Measurements from ENCODE around the gene INAFM2. TPM values are rescaled to one million over a fixed set of nuclear protein-coding genes. Genes with fewer than 3 reads are reported as not detected.
A peak's percentile ranks its signal among the peaks of the same experiment; 100 is the strongest.

The INAFM2 gene
- total RNA-seq, 2 donors from 2014 or later = 9.2 to 48.3 TPM

- ATAC-seq (no peak), DNase-seq (no peak)
- H3K4me3 Mint-ChIP-seq = no peak overlapping the region
- no peaks in the 10 kb centered on the region for H3K36me3 Mint-ChIP-seq (ENCODE audit: low read depth)
- H3K4me1 Mint-ChIP-seq = peaks cover 6% of the 10 kb centered on the region
- no peak overlapping the region for H3K27ac Mint-ChIP-seq
- H3K27me3 Mint-ChIP-seq = no peaks in the 10 kb centered on the region
- H3K9me3 ChIP-seq (ENCODE audit: control insufficient read depth, low read length, poor library complexity, severe bottlenecking) = no peaks in the 10 kb centered on the region
Observed at GRCh38 chr15:40339621-40339945, 16.1 kb downstream of the INAFM2 start.

DNA sequence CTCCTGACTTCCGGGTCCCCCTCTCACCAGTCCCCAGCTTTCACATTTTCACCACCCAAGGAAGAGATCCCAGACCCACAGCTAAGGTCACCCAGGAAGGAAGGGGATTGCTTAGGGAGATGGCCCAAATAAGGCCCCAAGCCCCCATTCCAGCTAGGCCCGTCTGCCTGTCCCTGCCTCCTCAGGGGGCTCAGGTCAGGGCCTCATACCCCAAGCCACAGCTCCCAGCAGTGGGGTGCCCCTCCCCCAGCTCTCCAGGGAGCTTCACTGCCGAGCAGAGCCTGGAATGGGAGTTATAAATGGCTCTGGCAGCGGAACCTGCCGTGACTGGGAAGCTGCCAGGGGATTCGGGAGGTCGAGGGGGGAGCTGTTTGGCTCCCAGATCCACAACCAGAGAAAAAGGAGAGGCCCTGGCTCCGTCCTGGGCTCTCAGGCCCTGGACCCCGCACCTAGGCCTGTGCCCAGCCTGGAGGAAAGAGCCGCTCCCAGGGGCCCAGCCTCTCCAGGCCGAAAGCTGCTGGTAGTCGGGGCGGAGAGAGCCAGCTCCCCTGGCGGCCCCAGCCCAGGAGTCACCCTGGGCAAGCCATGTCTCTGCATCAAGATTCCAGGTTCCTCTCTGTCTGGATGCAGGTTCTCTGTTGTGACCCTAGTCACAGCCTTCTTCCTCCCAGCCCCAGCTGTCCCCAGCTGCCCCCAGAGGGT, 16.7 kb downstream of the INAFM2 start:
- Mint-ChIP-seq H3K36me3 (ENCODE audit: low read depth) (no peaks in the 10 kb centered on the region), H3K4me3 (no peak overlapping the region), H3K4me1 (peaks cover 6% of the 10 kb centered on the region), H3K27ac (no peak overlapping the region), H3K27me3 (no peaks in the 10 kb centered on the region)
- no peaks in the 10 kb centered on the region for H3K9me3 ChIP-seq (ENCODE audit: control insufficient read depth, low read length, poor library complexity, severe bottlenecking)
- ATAC-seq (no peak), DNase-seq (no peak)

DNA sequence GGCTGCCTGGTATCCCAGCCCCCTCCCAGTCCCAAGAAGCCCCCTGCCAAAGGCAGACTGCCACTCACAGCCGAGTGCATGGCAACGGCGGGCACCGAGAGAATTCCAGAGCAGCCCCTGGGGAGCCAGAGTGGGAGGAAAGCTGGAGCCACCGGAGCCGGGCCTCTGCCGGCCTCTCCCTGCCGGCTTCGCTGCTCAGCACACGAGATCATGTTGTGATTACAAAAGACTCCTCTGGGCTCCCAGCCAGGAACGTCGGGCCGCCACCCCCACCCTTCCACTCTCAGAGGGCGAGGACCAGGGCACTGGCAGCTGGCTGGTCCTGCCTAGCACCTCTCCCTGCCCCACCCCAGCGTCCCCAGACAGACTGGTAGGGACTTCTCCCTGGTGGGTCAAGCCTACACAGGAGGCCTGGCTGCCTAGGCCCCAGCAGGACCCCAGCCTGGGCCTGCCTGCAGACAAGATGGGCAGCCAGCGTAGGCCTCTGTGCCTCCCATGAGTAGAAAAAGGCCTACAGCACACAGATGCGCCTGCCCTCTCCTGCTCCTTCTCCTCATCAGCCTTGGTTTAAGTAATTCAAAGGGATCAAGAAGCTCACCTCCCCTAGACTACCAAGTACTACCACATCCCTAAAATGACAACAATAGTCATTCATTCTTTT, 17.4 kb downstream of the INAFM2 start, which contains the start of gene CCDC9B:
Gene CCDC9B (minus strand): TSS at position 200 of the 661 bp plus-strand sequence. CDS start 120 bp downstream, at position 80.
- ATAC-seq = no peak
- H3K4me1 Mint-ChIP-seq = peaks cover 6% of the 10 kb centered on the region

DNA sequence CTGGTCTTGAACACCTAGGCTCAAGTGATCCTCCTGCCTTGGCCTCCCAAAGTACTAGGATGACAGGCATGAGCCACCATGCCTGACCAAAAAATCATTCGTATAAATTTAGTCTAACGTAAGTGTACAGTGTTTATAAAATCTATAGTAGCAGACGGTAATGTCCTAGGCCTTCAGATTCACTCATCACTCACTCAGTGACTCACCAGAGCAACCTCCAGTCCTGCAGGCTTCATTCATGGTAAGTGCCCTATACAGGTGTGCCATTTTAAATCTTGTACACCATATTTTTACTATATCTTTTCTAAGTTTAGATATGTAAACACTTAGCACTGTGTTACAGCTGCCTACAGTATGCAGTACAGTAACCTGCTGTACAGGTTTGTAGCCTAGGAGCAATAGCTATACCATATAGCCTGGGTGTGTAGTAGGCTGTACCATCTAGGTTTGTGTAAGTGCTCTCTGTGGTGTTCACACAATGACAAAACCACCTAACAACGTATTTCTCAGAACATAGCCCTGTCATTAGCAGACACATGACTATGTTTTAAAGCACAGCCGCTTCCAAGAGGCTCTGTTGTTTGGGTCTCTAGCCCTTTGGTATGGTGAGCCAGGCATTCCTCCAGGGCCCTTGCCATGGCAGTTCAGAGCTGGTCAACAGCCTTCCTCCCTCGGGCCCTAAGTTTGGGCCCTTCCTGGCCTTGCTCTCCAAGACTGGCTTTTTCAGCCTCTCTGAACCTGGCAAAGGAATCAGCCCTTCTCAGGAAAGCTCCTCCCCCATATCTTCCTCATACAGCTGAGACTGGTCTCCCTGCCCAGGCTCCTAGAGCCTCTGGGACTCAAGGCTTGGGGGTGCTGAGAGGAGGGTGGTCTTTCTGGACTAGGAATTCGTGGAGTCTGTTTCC, 19.2 kb downstream of the INAFM2 start:
- no peak for ATAC-seq

More for the DNA sequence above, 17.4 kb downstream of the INAFM2 start, which contains the start of gene CCDC9B:
- no peaks in the 10 kb centered on the region for H3K9me3 ChIP-seq (ENCODE audit: control insufficient read depth, low read length, poor library complexity, severe bottlenecking)
- Mint-ChIP-seq H3K27ac (no peak within 1 kb of the TSS), H3K36me3 (ENCODE audit: low read depth) (no peaks in the 10 kb centered on the region), H3K4me3 (no peak within 1 kb of the TSS), H3K27me3 (no peaks in the 10 kb centered on the region)
- DNase-seq = no peak

GRCh38 chr15:40343512-40343911, 20.0 kb downstream of the INAFM2 start:
- Mint-ChIP-seq H3K27me3 (no peaks in the 10 kb centered on the region), H3K36me3 (ENCODE audit: low read depth) (no peaks in the 10 kb centered on the region), H3K4me1 (peaks cover 4% of the 10 kb centered on the region), H3K27ac (no peak overlapping the region), H3K4me3 (no peak overlapping the region)
- no peaks in the 10 kb centered on the region for H3K9me3 ChIP-seq (ENCODE audit: control insufficient read depth, low read length, poor library complexity, severe bottlenecking)
- ATAC-seq (no peak), DNase-seq (no peak)

More for the DNA sequence above, 19.2 kb downstream of the INAFM2 start:
- no peak for DNase-seq
- Mint-ChIP-seq H3K27me3 (no peaks in the 10 kb centered on the region), H3K4me3 (no peak overlapping the region), H3K36me3 (ENCODE audit: low read depth) (no peaks in the 10 kb centered on the region), H3K27ac (no peak overlapping the region), H3K4me1 (peaks cover 6% of the 10 kb centered on the region)
- H3K9me3 ChIP-seq (ENCODE audit: control insufficient read depth, low read length, poor library complexity, severe bottlenecking) = no peaks in the 10 kb centered on the region

GRCh38 chr15:40344217-40344616, 20.7 kb downstream of the INAFM2 start:
- H3K9me3 ChIP-seq (ENCODE audit: control insufficient read depth, low read length, poor library complexity, severe bottlenecking) = no peaks in the 10 kb centered on the region
- ATAC-seq (no peak), DNase-seq (no peak)
- H3K4me3 Mint-ChIP-seq = no peak overlapping the region
- peaks cover 6% of the 10 kb centered on the region for H3K4me1 Mint-ChIP-seq
- H3K27me3 Mint-ChIP-seq = no peaks in the 10 kb centered on the region
- no peaks in the 10 kb centered on the region for H3K36me3 Mint-ChIP-seq (ENCODE audit: low read depth)
- no peak overlapping the region for H3K27ac Mint-ChIP-seq

- no peaks in the 10 kb centered on the region for H3K9me3 ChIP-seq (ENCODE audit: control insufficient read depth, low read length, poor library complexity, severe bottlenecking)
- H3K4me1 Mint-ChIP-seq = peaks cover 7% of the 10 kb centered on the region
- H3K27me3 Mint-ChIP-seq = no peaks in the 10 kb centered on the region
- DNase-seq (peak; percentile 44 to 60 (median 48)), ATAC-seq (peak; percentile 88)
- H3K36me3 Mint-ChIP-seq (ENCODE audit: low read depth) = no peaks in the 10 kb centered on the region
- no peak overlapping the region for H3K27ac Mint-ChIP-seq
- H3K4me3 Mint-ChIP-seq = no peak overlapping the region
Observed at GRCh38 chr15:40344631-40345120, 21.2 kb downstream of the INAFM2 start.

DNA sequence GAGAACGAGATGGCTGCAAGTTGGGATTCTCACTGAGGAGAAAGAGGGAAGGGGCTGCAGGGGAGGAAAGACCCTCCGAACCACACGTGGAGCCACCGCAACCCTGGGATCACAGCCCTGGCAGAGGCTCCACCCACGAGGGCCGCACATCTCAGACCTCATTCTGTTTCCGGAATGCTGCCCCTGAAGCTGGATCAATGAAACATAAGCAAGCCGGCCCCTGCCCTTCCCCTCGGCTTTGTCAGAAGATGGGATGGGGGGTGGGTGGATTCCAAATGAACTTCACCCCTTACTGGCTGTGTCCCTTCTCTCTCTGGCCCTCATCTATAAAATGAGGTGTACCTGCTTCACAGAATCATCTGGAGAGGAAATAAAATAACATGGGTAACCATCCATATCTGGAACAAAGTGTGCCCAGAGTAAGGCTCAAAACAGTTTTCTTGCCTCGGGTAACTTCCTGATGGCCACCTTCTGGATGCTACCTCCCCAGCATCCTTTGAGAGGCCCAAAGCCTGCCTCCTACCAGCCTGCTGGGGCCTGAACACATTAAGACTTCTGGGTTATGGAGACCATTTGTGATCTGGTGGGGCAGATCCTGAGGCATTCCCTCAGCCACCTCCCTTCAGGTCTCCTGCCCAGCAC, 21.9 kb downstream of the INAFM2 start:
- no peak overlapping the region for H3K27ac Mint-ChIP-seq

GRCh38 chr15:40345867-40346578, 22.5 kb downstream of the INAFM2 start:
- H3K36me3 Mint-ChIP-seq (ENCODE audit: low read depth) = no peaks in the 10 kb centered on the region
- H3K4me3 Mint-ChIP-seq = no peak overlapping the region
- H3K4me1 Mint-ChIP-seq = peaks cover 11% of the 10 kb centered on the region
- no peaks in the 10 kb centered on the region for H3K9me3 ChIP-seq (ENCODE audit: control insufficient read depth, low read length, poor library complexity, severe bottlenecking)
- H3K27ac Mint-ChIP-seq = no peak overlapping the region
- no peak for DNase-seq
- no peaks in the 10 kb centered on the region for H3K27me3 Mint-ChIP-seq
- no peak for ATAC-seq

More for the DNA sequence above, 21.9 kb downstream of the INAFM2 start:
- DNase-seq = no peak
- Mint-ChIP-seq H3K27me3 (no peaks in the 10 kb centered on the region), H3K4me1 (peaks cover 11% of the 10 kb centered on the region), H3K4me3 (no peak overlapping the region), H3K36me3 (ENCODE audit: low read depth) (no peaks in the 10 kb centered on the region)
- no peak for ATAC-seq
- H3K9me3 ChIP-seq (ENCODE audit: control insufficient read depth, low read length, poor library complexity, severe bottlenecking) = no peaks in the 10 kb centered on the region

GRCh38 chr15:40346579-40347558, 23.4 kb downstream of the INAFM2 start:
- ATAC-seq (no peak), DNase-seq (no peak)
- no peaks in the 10 kb centered on the region for H3K27me3 Mint-ChIP-seq
- H3K27ac Mint-ChIP-seq = no peak overlapping the region
- no peaks in the 10 kb centered on the region for H3K36me3 Mint-ChIP-seq (ENCODE audit: low read depth)
- no peak overlapping the region for H3K4me3 Mint-ChIP-seq
- no peaks in the 10 kb centered on the region for H3K9me3 ChIP-seq (ENCODE audit: control insufficient read depth, low read length, poor library complexity, severe bottlenecking)
- H3K4me1 Mint-ChIP-seq = peaks cover 9% of the 10 kb centered on the region

- Mint-ChIP-seq H3K4me3 (no peak overlapping the region), H3K27ac (no peak overlapping the region)
- no peak for ATAC-seq
Observed at GRCh38 chr15:40347559-40348473, 24.3 kb downstream of the INAFM2 start.

More at GRCh38 chr15:40347559-40348473, 24.3 kb downstream of the INAFM2 start:
- Mint-ChIP-seq H3K36me3 (ENCODE audit: low read depth) (no peaks in the 10 kb centered on the region), H3K4me1 (peaks cover 9% of the 10 kb centered on the region), H3K27me3 (no peaks in the 10 kb centered on the region)
- no peak for DNase-seq
- no peaks in the 10 kb centered on the region for H3K9me3 ChIP-seq (ENCODE audit: control insufficient read depth, low read length, poor library complexity, severe bottlenecking)
